GM21515 (cell line): ENCODE measurements around the gene NDNF.

ENCODE experiments used
- ATAC-seq: cut with Tn5 transposase; IDR thresholded peaks from one replicate; pipeline ENCODE4 v1.9.1; 2021; ENCODE audit not compliant: unreplicated experiment

NDNF gene

GRCh38 chr4:121072224-121073003 lies at the start of gene NDNF:
NDNF (minus strand) TSS chr4:121072535; CDS start chr4:121045837, 26,698 bp downstream.
- ATAC-seq = no peak

GRCh38 chr4:121119715-121120114 lies 47.4 kb upstream of the NDNF start:
- ATAC-seq = no peak

- ATAC-seq = no peak
Observed at GRCh38 chr4:121118344-121118743, 46.0 kb upstream of the NDNF start.

GRCh38 chr4:121114756-121115155 lies 42.4 kb upstream of the NDNF start:
- no peak for ATAC-seq

GRCh38 chr4:121112530-121112929 lies 40.2 kb upstream of the NDNF start:
- ATAC-seq = no peak

- no peak for ATAC-seq
Observed at GRCh38 chr4:121108557-121108956, 36.2 kb upstream of the NDNF start.

- ATAC-seq = no peak
Observed at GRCh38 chr4:121107507-121107906, 35.2 kb upstream of the NDNF start.

- ATAC-seq = no peak
Observed at GRCh38 chr4:121100093-121100775, 27.9 kb upstream of the NDNF start.

GRCh38 chr4:121098266-121098665 lies 25.9 kb upstream of the NDNF start:
- no peak for ATAC-seq

GRCh38 chr4:121096629-121097028 lies 24.3 kb upstream of the NDNF start:
- no peak for ATAC-seq

GRCh38 chr4:121096191-121096590 lies 23.9 kb upstream of the NDNF start:
- no peak for ATAC-seq

GRCh38 chr4:121094297-121094966 lies 22.1 kb upstream of the NDNF start:
- ATAC-seq = no peak

- ATAC-seq = no peak
Observed at GRCh38 chr4:121093261-121093660, 20.9 kb upstream of the NDNF start.

- ATAC-seq = no peak
Observed at GRCh38 chr4:121091941-121092340, 19.6 kb upstream of the NDNF start.

- ATAC-seq = no peak
Observed at GRCh38 chr4:121088867-121089266, 16.5 kb upstream of the NDNF start.

- no peak for ATAC-seq
Observed at GRCh38 chr4:121079376-121079775, 7.0 kb upstream of the NDNF start.

- no peak for ATAC-seq
Observed at GRCh38 chr4:121077496-121077895, 5.2 kb upstream of the NDNF start.

- no peak for ATAC-seq
Observed at GRCh38 chr4:121076416-121076815, 4.1 kb upstream of the NDNF start.

- ATAC-seq = no peak
Observed at GRCh38 chr4:121073672-121074381, 1.5 kb upstream of the NDNF start.

GRCh38 chr4:121073004-121073435 lies 685 bp upstream of the NDNF start:
- no peak for ATAC-seq

- no peak for ATAC-seq
Observed at GRCh38 chr4:121071640-121072223, 603 bp downstream of the NDNF start.
